Epidermal melanocyte (primary cell): ENCODE measurements around the gene CYTH2.

ENCODE experiments used
- DNase-seq: peaks from one replicate; pipeline ENCODE4 v3.0.0; 2011; ENCODE audit warnings: low spot score; ENCODE audit not compliant: insufficient read length

Gene CYTH2

DNA sequence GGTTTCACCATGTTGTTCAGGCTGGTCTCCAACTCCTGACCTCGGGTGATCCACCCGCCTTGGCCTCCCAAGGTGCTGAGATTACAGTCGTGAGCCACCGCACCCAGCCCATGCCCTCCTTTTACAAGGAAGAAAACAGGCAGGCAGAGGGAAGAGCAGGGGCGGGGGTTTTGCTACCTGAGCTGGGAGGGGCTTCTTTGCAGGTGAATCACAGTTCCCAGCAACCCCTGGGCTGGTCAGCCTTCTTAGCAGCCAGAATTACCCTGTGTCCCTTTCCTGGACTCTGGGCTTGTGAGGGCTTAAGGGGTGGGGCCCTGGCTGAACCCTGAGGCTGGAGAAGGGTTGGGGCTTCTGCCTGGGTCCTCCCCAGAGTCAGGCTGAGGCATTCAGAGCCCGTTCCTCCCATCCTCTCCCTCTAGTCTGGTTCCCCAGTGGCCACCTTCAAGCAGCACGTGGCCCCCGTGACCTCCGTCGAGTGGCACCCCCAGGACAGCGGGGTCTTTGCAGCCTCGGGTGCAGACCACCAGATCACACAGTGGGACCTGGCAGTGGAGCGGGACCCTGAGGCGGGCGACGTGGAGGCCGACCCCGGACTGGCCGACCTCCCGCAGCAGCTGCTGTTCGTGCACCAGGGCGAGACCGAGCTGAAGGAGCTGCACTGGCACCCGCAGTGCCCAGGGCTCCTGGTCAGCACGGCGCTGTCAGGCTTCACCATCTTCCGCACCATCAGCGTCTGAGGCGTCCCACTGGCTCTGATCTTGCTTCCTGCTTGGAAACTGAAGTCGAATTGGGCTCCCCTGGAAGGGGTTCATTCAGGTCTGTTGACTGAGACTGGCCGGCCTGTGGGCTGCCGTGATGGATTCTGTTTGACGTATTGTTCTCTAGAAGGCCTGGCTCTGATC is 16.6 kb upstream of the CYTH2 start:
- peak; percentile 4 for DNase-seq

DNA sequence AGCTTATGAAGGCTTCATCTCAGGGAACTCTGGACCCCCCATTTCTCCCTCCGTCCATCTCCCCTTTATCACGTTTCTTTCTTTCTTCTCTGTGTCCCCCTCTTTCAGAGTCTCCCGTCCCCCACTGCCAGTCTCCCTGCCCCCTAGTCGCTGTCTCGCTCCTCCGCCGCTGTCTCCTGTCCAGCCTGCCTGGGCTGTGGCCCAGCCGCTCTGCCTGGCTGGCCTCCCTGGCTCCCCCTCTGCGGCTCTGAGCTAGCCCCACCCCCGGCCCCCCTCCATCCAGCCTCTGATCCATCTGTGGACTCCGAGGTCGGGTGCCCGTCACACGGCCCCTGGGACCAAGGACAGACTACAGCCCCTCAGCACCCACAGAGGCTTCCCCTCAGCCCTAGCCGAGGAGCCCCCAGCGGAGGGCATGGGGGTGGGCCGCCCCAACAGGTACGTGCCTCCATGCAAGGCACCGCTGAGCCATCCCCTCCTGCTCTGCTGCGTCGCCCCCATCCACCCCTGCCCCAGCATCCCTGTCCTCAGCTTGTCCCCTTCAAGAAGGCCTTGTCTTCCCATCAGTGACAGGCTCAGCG is 14.9 kb upstream of the CYTH2 start:
- peak; percentile 12 for DNase-seq

DNA sequence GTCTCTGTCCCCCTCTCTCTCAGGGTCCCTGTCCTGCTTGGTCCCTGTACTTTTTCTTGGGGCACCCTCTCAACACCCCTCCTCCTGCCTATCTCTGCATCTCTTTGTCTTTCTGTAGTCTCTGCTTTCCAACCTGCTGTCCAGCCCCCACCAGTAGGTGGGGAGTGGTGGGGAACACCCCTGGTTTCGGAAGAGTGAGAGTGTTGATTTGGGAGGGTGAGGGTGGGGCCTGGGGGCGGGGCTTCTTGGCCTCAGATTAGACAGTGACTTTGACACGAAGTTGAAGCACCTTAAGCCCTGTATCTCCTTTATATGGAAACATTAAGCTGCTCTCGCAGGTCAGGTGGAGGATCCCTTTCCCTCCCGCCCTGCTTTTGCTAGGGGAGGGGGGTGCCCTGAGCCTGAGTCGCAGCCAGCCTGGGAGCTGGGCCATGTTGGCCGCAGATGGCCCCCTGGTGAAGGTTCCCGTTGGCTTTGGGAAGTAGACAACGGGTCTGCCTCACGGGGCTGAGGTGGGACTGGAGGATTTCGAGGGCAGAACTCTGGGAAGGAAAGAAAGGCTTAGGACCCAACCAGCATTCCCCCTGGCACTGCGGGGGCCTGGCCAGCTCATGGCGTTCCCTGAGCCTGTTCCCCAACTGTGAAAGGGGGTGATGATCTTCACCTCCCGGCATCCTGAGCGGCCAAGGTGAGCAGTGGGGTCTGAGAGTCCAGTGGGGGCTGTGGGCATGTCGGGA is 13.8 kb upstream of the CYTH2 start, which contains the start of gene KCNJ14:
Gene KCNJ14, plus strand, starts transcription at position 404 of the 737 bp plus-strand sequence. CDS start 6,151 bp downstream, outside the sequence.
- no peak for DNase-seq

DNA sequence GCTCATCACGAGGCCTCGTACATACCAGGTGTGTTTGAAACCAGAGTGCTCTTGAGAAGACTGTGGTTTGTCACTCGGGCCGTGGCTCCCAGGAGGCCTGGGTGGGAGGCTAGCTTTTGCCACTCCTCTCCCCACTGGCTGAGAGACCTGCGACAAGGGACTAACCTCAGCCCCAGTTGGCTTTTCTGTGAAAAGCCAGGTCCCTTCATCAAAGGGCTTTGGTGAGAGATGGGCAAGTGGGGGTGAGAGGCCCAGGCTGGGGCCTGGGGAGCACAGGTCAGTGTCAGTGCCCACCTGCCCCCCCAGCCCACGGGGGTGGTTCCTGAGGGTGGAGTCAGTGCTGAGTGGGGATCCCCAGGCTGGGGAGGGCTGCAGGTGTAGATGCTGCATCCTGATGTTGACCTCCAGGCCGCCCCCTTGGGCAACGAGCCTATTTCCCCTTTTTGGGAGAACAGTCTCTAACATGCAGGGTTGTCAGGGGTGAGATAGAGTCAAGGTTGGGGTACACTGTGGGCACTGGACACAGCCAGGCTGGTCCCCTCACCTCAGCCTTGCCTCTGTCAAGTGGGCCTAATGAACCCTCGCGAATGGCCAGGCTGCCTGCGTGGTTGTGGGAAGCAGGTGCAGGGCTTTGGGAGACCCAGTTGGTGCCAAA is 13.1 kb upstream of the CYTH2 start:
- no peak for DNase-seq

DNA sequence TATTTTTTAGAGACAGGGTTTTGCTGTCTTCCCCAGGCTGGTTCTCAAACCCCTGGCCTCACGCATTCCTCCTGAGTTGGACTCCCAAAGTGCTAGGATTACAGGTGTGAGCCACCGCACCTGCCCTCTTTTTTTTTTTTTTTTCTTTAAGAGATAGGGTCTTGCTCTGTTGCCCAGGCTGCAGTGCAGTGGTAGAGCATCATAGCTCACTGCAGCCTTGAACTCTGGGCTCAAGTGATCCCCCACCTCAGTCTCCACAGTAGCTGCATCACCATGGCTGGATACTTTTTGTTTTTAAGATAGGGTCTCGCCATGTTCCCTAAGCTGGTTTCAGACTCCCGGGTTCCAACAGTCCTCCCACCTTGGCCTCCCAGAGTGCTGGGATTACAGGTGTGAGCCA is 12.3 kb upstream of the CYTH2 start:
- DNase-seq = no peak

GRCh38 chr19:48458016-48458415 is 11.2 kb upstream of the CYTH2 start:
- DNase-seq = no peak

DNA sequence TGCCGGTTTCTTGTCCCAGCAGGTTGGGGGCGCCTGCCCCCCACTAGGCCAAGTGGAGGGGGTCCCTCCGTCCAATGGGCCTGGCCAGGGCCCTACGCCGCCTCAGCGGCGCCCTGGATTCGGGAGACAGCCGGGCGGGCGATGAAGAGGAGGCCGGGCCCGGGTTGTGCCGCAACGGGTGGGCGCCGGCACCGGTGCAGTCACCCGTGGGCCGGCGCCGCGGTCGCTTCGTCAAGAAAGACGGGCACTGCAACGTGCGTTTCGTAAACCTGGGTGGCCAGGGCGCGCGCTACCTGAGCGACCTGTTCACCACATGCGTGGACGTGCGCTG is 7.6 kb upstream of the CYTH2 start:
- peak; percentile 5 for DNase-seq

- DNase-seq = no peak
Measured at GRCh38 chr19:48461982-48462655, 7.0 kb upstream of the CYTH2 start.

- DNase-seq = peak; percentile 9
Measured at GRCh38 chr19:48465215-48465614, 4.0 kb upstream of the CYTH2 start.

GRCh38 chr19:48466561-48467325 is 2.4 kb upstream of the CYTH2 start:
- DNase-seq = no peak

DNA sequence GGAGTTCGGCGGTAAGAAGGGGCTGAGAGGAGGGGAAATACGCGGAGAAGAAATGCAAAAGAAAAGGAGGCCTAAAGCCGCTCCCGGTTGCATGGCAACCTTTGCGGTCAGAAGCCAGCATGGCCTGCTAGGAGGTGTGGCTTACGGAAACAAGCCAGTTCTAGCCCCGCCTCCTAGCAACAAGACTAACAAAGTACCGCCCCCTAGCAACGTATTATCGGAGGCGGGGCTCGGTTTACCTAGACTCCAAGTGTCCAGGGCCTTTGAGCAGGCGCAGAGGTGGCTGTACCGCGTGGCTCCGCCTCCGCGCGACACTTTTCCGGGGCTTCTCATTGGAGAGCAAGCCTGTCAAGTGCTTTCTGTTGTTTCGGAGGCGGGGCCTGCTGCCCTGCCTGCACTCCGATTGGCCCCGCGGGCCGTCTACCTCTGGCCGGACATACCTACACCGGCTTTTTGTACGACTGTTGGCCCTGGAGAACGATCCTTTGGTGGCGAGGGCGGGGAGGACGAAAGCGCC is 339 bp upstream of the CYTH2 start:
- DNase-seq = peak; percentile 98

DNA sequence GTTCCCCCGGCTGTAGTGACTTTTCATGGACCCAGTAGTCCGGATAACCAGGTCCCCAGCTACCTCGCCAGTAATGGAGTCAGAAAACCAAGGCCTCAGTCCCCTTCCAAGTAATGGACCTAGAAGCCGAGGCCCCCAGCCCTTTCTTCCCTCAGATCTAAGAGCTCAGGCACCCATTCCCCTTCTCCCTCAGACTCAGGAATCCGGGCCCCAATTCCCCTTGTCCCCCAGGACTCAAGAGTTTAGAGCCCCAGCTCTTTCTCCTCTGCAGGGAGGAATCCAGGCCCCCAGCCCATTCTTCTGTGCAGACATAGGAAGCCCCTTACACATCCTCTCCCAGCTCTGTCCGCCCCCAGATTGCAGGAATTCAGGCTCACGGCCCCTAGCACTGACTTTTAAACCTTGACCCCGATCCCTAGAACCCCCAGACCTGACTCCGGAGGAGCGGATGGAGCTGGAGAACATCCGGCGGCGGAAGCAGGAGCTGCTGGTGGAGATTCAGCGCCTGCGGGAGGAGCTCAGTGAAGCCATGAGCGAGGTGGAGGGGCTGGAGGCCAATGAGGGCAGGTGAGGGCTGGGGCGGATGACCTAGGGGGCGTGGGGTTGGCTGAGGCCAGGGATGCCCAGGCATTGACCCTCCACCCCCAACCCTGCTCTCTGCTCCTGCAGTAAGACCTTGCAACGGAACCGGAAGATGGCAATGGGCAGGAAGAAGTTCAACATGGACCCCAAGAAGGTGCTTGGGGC is 938 bp downstream of the CYTH2 start:
- DNase-seq = no peak

- no peak for DNase-seq
Measured at GRCh38 chr19:48470856-48471255, 1.7 kb downstream of the CYTH2 start.

GRCh38 chr19:48471836-48472235 is 2.7 kb downstream of the CYTH2 start:
- DNase-seq = no peak

- DNase-seq = no peak
Measured at GRCh38 chr19:48473161-48473966, 4.2 kb downstream of the CYTH2 start.

DNA sequence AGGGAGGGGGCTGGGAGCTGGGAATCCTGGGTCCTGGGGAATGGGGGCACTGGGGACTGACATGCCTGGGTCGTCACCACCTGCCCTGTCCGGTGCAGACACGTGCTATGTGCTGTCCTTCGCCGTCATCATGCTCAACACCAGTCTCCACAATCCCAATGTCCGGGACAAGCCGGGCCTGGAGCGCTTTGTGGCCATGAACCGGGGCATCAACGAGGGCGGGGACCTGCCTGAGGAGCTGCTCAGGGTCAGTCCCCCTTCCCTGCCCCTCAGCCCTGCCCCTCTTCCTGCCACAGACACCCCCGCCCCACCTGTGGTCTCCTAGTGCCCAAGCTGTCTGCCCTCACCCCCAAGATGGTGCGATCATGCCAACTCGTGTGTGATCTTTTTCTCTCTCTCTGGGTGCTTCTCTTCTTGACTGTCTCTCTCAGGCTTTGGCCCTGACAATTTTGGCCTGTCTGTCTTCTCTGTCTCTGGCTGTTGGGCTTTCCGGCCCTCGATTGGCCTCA is 5.0 kb downstream of the CYTH2 start:
- DNase-seq = no peak

- no peak for DNase-seq
Measured at GRCh38 chr19:48475369-48476068, 6.3 kb downstream of the CYTH2 start.

DNA sequence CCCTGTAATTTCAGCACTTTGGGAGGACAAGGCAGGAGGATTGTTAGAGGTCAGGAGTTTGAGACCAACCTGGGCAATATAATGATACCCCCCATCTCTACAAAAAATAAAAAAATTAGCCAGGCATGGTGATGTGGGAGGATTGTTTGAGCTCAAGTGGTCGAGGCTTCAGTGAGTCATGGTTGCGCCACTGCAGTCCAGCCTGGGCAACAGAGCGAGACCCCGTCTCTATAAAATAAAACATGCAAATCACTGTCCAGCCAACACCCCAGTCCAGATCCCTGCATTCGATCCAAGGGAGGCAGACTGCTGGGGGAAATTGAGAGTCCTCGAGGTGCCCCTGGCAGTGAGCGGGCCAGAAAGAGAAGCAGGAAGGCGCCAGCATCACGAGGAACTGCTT is 7.0 kb downstream of the CYTH2 start:
- no peak for DNase-seq
